ENCODE data around the gene MSH2.

Gene MSH2

GRCh38 chr2:47452761-47453160 lies 49.8 kb downstream of the MSH2 start:
- no peak for TF ChIP-seq FOXP2 (optimal IDR thresholded peaks at IDR 0.05; ENCODE audit: borderline replicate concordance, extremely low read depth, extremely low read length, insufficient read depth)
- TF ChIP-seq TAF1 (IDR thresholded peaks at IDR 0.05; ENCODE audit: borderline replicate concordance, insufficient read depth, low read length): no peak
- TF ChIP-seq SIN3A (IDR thresholded peaks at IDR 0.05; ENCODE audit: borderline replicate concordance, insufficient read depth, low read length): no peak
- TF ChIP-seq POLR2AphosphoS5 (IDR thresholded peaks at IDR 0.05; ENCODE audit: low read depth, low read length): no peak
- no peak for TF ChIP-seq REST (IDR thresholded peaks at IDR 0.05; ENCODE audit: insufficient read depth in 1 of 2, low read depth in 2 of 2, low read length in 2 of 2)

- TF ChIP-seq TAF1 (IDR thresholded peaks at IDR 0.05; ENCODE audit: borderline replicate concordance, insufficient read depth, low read length) (no peak), POLR2AphosphoS5 (IDR thresholded peaks at IDR 0.05; ENCODE audit: low read depth, low read length) (no peak)
Measured at GRCh38 chr2:47455411-47455810, 52.5 kb downstream of the MSH2 start.

- TF ChIP-seq POLR2AphosphoS5 (IDR thresholded peaks at IDR 0.05; ENCODE audit: low read depth, low read length) (no peak), SIN3A (IDR thresholded peaks at IDR 0.05; ENCODE audit: borderline replicate concordance, insufficient read depth, low read length) (no peak), FOXP2 (optimal IDR thresholded peaks at IDR 0.05; ENCODE audit: borderline replicate concordance, extremely low read depth, extremely low read length, insufficient read depth) (no peak)
Measured at GRCh38 chr2:47456851-47457250, 53.9 kb downstream of the MSH2 start.

- TF ChIP-seq POLR2AphosphoS5 (IDR thresholded peaks at IDR 0.05; ENCODE audit: low read depth, low read length) (no peak), REST (IDR thresholded peaks at IDR 0.05; ENCODE audit: insufficient read depth in 1 of 2, low read depth in 2 of 2, low read length in 2 of 2) (no peak), FOXP2 (optimal IDR thresholded peaks at IDR 0.05; ENCODE audit: borderline replicate concordance, extremely low read depth, extremely low read length, insufficient read depth) (no peak), SIN3A (IDR thresholded peaks at IDR 0.05; ENCODE audit: borderline replicate concordance, insufficient read depth, low read length) (no peak), TAF1 (IDR thresholded peaks at IDR 0.05; ENCODE audit: borderline replicate concordance, insufficient read depth, low read length) (no peak)
Measured at GRCh38 chr2:47457268-47457667, 54.3 kb downstream of the MSH2 start.

- no peak for TF ChIP-seq TAF1 (IDR thresholded peaks at IDR 0.05; ENCODE audit: borderline replicate concordance, insufficient read depth, low read length)
- TF ChIP-seq POLR2AphosphoS5 (IDR thresholded peaks at IDR 0.05; ENCODE audit: low read depth, low read length): no peak
- TF ChIP-seq FOXP2 (optimal IDR thresholded peaks at IDR 0.05; ENCODE audit: borderline replicate concordance, extremely low read depth, extremely low read length, insufficient read depth): no peak
- no peak for TF ChIP-seq REST (IDR thresholded peaks at IDR 0.05; ENCODE audit: insufficient read depth in 1 of 2, low read depth in 2 of 2, low read length in 2 of 2)
- no peak for TF ChIP-seq SIN3A (IDR thresholded peaks at IDR 0.05; ENCODE audit: borderline replicate concordance, insufficient read depth, low read length)
Measured at GRCh38 chr2:47459021-47459420, 56.1 kb downstream of the MSH2 start.

- TF ChIP-seq SIN3A (IDR thresholded peaks at IDR 0.05; ENCODE audit: borderline replicate concordance, insufficient read depth, low read length) (no peak), FOXP2 (optimal IDR thresholded peaks at IDR 0.05; ENCODE audit: borderline replicate concordance, extremely low read depth, extremely low read length, insufficient read depth) (no peak), REST (IDR thresholded peaks at IDR 0.05; ENCODE audit: insufficient read depth in 1 of 2, low read depth in 2 of 2, low read length in 2 of 2) (no peak), POLR2AphosphoS5 (IDR thresholded peaks at IDR 0.05; ENCODE audit: low read depth, low read length) (no peak), TAF1 (IDR thresholded peaks at IDR 0.05; ENCODE audit: borderline replicate concordance, insufficient read depth, low read length) (no peak)
Measured at GRCh38 chr2:47460766-47461165, 57.8 kb downstream of the MSH2 start.

Measured in PFSK-1 (cell line).